MV-4-11 (cell line): ENCODE measurements around the gene PLEKHH2.
A peak's percentile ranks its signal among the peaks of the same experiment; 100 is the strongest.
"Not testable (repeated sequence)": the region's sequence is repeated elsewhere in the genome, so short reads cannot be mapped to it uniquely, and the experiment has no call there.

ENCODE experiments used
- DNase-seq: peaks from one replicate; lab custom pipeline; 2025; lab: John Stamatoyannopoulos, UW

PLEKHH2 gene

GRCh38 chr2:43717322-43717721 lies 80.3 kb downstream of the PLEKHH2 start:
- peak; percentile 87 for DNase-seq

- DNase-seq: peak; percentile 44
Observed at GRCh38 chr2:43718530-43719124, 81.6 kb downstream of the PLEKHH2 start.

- no peak for DNase-seq
Observed at GRCh38 chr2:43724728-43725526, 87.9 kb downstream of the PLEKHH2 start.

- no peak for DNase-seq
Observed at GRCh38 chr2:43725711-43726246, 88.7 kb downstream of the PLEKHH2 start.

GRCh38 chr2:43726961-43727633 lies 90.0 kb downstream of the PLEKHH2 start:
- DNase-seq: not testable (repeated sequence)

GRCh38 chr2:43727634-43728014 lies 90.6 kb downstream of the PLEKHH2 start:
- DNase-seq: no peak

- no peak for DNase-seq
Observed at GRCh38 chr2:43729491-43730174, 92.6 kb downstream of the PLEKHH2 start.

GRCh38 chr2:43731211-43731610 lies 94.2 kb downstream of the PLEKHH2 start:
- no peak for DNase-seq

- no peak for DNase-seq
Observed at GRCh38 chr2:43736637-43737036, 99.6 kb downstream of the PLEKHH2 start.

GRCh38 chr2:43737097-43737854 lies 100.2 kb downstream of the PLEKHH2 start:
- no peak for DNase-seq

GRCh38 chr2:43737855-43738254 lies 100.8 kb downstream of the PLEKHH2 start:
- no peak for DNase-seq

GRCh38 chr2:43738257-43738656 lies 101.2 kb downstream of the PLEKHH2 start:
- DNase-seq: no peak

GRCh38 chr2:43743706-43744105 lies 106.6 kb downstream of the PLEKHH2 start:
- no peak for DNase-seq

- no peak for DNase-seq
Observed at GRCh38 chr2:43745457-43745856, 108.4 kb downstream of the PLEKHH2 start.

- no peak for DNase-seq
Observed at GRCh38 chr2:43748333-43748732, 111.3 kb downstream of the PLEKHH2 start.

- DNase-seq: no peak
Observed at GRCh38 chr2:43749583-43749982, 112.5 kb downstream of the PLEKHH2 start.

- no peak for DNase-seq
Observed at GRCh38 chr2:43751476-43751990, 114.5 kb downstream of the PLEKHH2 start.

GRCh38 chr2:43752302-43752701 lies 115.2 kb downstream of the PLEKHH2 start:
- DNase-seq: no peak

- DNase-seq: no peak
Observed at GRCh38 chr2:43754180-43754579, 117.1 kb downstream of the PLEKHH2 start.

- DNase-seq: no peak
Observed at GRCh38 chr2:43758739-43759138, 121.7 kb downstream of the PLEKHH2 start.

GRCh38 chr2:43759195-43759594 lies 122.1 kb downstream of the PLEKHH2 start:
- no peak for DNase-seq
